ENCODE measurements around the gene HMGN4. TPM values are rescaled to one million over a fixed set of nuclear protein-coding genes. Genes with fewer than 3 reads are reported as not detected.

The HMGN4 gene
- total and polyA plus RNA-seq, 9 of the 15 experiments (the other 6 are each of a cell fraction or from before 2014, with no cell fraction given) = 35.4 to 134 (median 94.1) TPM

- TF ChIP-seq CBX8 (IDR thresholded peaks at IDR 0.05; ENCODE audit: borderline replicate concordance, extremely low read depth, low read depth, low read length, poor library complexity, severe bottlenecking) (no peak), RHOXF2B (CRISPR knock-in tag; conservative IDR thresholded peaks at IDR 0.05) (no peak), MEF2A (IDR thresholded peaks at IDR 0.05; ENCODE audit: control insufficient read depth, low read depth, low read length) (no peak), TEAD4 (IDR thresholded peaks at IDR 0.05; ENCODE audit: low read length) (no peak), TEAD4 (CRISPR knock-in tag; IDR thresholded peaks at IDR 0.05; ENCODE audit: borderline replicate concordance) (no peak), NKRF (IDR thresholded peaks at IDR 0.05; ENCODE audit: borderline replicate concordance) (no peak), HOXB6 (CRISPR knock-in tag; IDR thresholded peaks at IDR 0.05; ENCODE audit: borderline replicate concordance) (no peak), NFIX (CRISPR knock-in tag; IDR thresholded peaks at IDR 0.05; ENCODE audit: low read depth) (no peak), CC2D1A (IDR thresholded peaks at IDR 0.05) (0 out of 2 replicates have a peak, but pooled peaks have one; percentile 18), EWSR1 (IDR thresholded peaks at IDR 0.05; ENCODE audit: borderline replicate concordance, low read depth, partially characterized antibody) (no peak), HIVEP1 (CRISPR knock-in tag; IDR thresholded peaks at IDR 0.05) (no peak), ZNF717 (CRISPR knock-in tag; IDR thresholded peaks at IDR 0.05) (no peak), ZNF785 (CRISPR knock-in tag; IDR thresholded peaks at IDR 0.05) (0 out of 2 replicates have a peak, but pooled peaks have one; percentile 60), SREBF1 (IDR thresholded peaks at IDR 0.05; ENCODE audit: borderline replicate concordance, low read depth, low read length) (no peak), ZNF583 (CRISPR knock-in tag; IDR thresholded peaks at IDR 0.05) (peak; percentile 93), XRCC3 (IDR thresholded peaks at IDR 0.05) (no peak), USF2 (CRISPR knock-in tag; IDR thresholded peaks at IDR 0.05) (no peak), CREB3L1 (IDR thresholded peaks at IDR 0.05; ENCODE audit: borderline replicate concordance, low read depth) (no peak), ZNF518B (CRISPR knock-in tag; IDR thresholded peaks at IDR 0.05) (no peak), NELFE (IDR thresholded peaks at IDR 0.05; ENCODE audit: insufficient read depth, insufficient read length) (no peak), MEF2D (tag; conservative IDR thresholded peaks at IDR 0.05; ENCODE audit: low read depth) (peak; percentile 82)
These were observed 12.3 kb downstream of the HMGN4 start (continued) for GRCh38 chr6:26550250-26550993.

All from K562 (cell line).